HCT116 (cell line): ENCODE results near the gene TST.

Source experiments
- ATF3 ChIP-seq: IDR thresholded peaks from 2 replicates; pipeline ENCODE4 v1.6.1; 2012
- CEBPB ChIP-seq: IDR thresholded peaks from 2 replicates; pipeline ENCODE4 v1.6.1; 2012; ENCODE audit warnings: low read depth
- CTCF ChIP-seq, 3 experiments: fragments of 200-600 bp in 1 of 3; sonication (generic) in 1 of 3; IDR thresholded peaks in 2 of 3; conservative IDR thresholded peaks in 1 of 3; 2 replicates each; pipeline ENCODE4 v1.5.1; 2012 to 2017; ENCODE audit warnings: low read depth in 2 of 3, low read length in 2 of 3, antibody characterized with exemption in 1 of 3, borderline replicate concordance in 1 of 3, control low read depth in 1 of 3, mild to moderate bottlenecking in 1 of 3, mixed read lengths in 1 of 3, mixed run types in 1 of 3, moderate library complexity in 1 of 3; ENCODE audit not compliant: insufficient read depth in 1 of 3
- ELF1 ChIP-seq: IDR thresholded peaks from 2 replicates; pipeline ENCODE4 v1.6.1; 2012; ENCODE audit warnings: low read depth, borderline replicate concordance
- EZH2 ChIP-seq: fragments of 200-600 bp; sonication (generic); IDR thresholded peaks from 2 replicates; pipeline ENCODE4 v1.6.1; 2017; ENCODE audit warnings: antibody characterized with exemption, mixed run types
- JUND ChIP-seq: IDR thresholded peaks from 2 replicates; pipeline ENCODE4 v1.6.1; 2012
- MAX ChIP-seq: IDR thresholded peaks from 2 replicates; pipeline ENCODE4 v1.6.1; 2012
- POLR2A ChIP-seq: IDR thresholded peaks from 2 replicates; pipeline ENCODE4 v1.7.0; 2011; ENCODE audit warnings: borderline replicate concordance; ENCODE audit not compliant: insufficient read depth, insufficient read length; ENCODE audit errors: extremely low read depth
- POLR2AphosphoS5 ChIP-seq: IDR thresholded peaks from 2 replicates; pipeline ENCODE4 v1.6.1; 2011; ENCODE audit warnings: mild to moderate bottlenecking, low read depth, low read length, moderate library complexity
- SIN3A ChIP-seq: IDR thresholded peaks from 2 replicates; pipeline ENCODE4 v1.6.1; 2012; ENCODE audit warnings: low read depth
- SP1 ChIP-seq: IDR thresholded peaks from 2 replicates; pipeline ENCODE4 v1.6.1; 2012; ENCODE audit warnings: low read depth
- SRF ChIP-seq: IDR thresholded peaks from 2 replicates; pipeline ENCODE4 v1.6.1; 2012; ENCODE audit warnings: low read depth
- TCF7L2 ChIP-seq: IDR thresholded peaks from 2 replicates; pipeline ENCODE4 v1.7.0; 2011; ENCODE audit warnings: borderline replicate concordance, inconsistent platforms; ENCODE audit not compliant: insufficient read depth, insufficient read length; ENCODE audit errors: extremely low read depth
- YY1 ChIP-seq: IDR thresholded peaks from 2 replicates; pipeline ENCODE4 v1.6.1; 2011; ENCODE audit warnings: low read length, low read depth, moderate library complexity, mild to moderate bottlenecking; ENCODE audit not compliant: insufficient replicate concordance; ENCODE audit errors: extremely low read depth

- TF ChIP-seq POLR2AphosphoS5 (no peak), ELF1 (no peak), SIN3A (no peak), YY1 (no peak), CTCF (IDR thresholded peaks at IDR 0.05 in 2 of 3, conservative IDR thresholded peaks at IDR 0.05 in 1 of 3; ENCODE audit: borderline replicate concordance in 1 of 3, insufficient read depth in 1 of 3, low read depth in 2 of 3, low read length in 2 of 3) (no peak), EZH2 (no peak), JUND (no peak), ATF3 (no peak), POLR2A (no peak), CEBPB (peak; percentile 65), SRF (no peak), MAX (no peak), TCF7L2 (no peak), SP1 (no peak)
Observed at GRCh38 chr22:37032535-37033460, 13.6 kb upstream of the TST start.
